ENCODE measurements around the gene FOXL3. TPM values are rescaled to one million over a fixed set of nuclear protein-coding genes. Genes with fewer than 3 reads are reported as not detected.

Gene FOXL3
- total RNA-seq, 1 experiment from 2014 or later, result not detected

DNA sequence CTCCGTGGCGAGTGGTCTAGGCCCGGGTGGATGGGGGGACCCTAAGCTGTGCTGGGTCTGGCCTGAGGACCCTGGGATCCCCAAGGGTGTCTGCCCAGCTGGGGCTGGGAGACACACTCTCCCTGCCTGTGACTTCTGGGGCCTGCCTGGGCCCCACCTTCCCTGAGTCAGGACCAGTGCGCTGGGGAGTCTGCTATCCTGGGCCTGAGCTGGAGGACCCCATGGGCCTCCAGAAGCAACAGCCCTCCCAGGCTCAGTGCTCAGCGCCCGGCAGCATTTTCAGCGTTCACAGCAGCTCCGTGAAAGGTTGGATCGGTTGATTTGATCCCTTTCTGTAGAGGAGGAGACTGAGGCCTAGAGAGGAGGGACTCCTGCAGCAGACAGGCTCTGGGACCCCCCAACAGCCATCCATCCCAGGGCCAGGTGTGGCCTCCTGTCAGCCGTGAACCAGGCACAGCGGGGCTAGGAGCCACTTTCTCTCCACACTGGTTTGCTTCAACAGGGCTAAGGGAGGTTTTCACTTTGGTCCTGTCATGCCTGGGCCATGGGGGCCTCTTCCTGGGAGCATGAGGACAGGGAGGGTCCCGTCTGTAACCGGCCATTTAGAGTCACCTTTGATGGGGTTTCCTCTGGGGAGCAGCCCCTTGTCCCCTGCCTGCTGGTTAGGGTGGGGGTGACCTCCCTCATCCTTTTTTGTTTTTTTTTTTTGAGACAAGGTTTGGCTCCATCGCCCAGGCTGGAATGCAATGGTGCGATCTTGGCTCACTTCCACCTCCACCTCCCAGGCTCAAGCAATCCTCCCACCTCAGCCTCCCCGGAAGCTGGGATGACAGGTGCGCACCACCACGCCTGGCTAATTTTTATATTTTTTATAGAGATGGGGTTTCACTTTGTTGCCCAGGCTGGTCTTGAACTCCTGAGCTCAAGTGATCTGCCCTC, 12.4 kb downstream of the FOXL3 start:
- no peak for DNase-seq (ENCODE audit: low read depth)

DNA sequence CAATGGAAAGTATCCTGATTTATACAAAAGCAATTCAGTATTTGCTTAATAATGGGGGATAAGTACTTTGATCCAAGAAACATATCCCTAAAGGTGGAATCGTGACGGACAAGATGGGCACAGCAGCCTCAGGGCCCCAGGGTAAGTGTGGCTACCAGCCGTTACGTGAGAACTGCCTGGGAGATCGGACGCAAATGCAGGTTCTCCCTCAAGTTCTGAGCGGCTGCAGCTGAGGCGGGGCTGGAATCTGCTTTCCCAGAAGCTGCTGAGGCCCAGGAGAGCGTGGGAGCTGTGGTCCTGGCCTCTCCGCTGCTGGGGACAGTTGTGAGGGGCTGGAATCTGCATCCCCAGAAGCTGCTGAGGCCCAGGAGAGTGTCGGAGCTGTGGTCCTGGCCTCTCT, 13.5 kb downstream of the FOXL3 start:
- no peak for DNase-seq (ENCODE audit: low read depth)

DNA sequence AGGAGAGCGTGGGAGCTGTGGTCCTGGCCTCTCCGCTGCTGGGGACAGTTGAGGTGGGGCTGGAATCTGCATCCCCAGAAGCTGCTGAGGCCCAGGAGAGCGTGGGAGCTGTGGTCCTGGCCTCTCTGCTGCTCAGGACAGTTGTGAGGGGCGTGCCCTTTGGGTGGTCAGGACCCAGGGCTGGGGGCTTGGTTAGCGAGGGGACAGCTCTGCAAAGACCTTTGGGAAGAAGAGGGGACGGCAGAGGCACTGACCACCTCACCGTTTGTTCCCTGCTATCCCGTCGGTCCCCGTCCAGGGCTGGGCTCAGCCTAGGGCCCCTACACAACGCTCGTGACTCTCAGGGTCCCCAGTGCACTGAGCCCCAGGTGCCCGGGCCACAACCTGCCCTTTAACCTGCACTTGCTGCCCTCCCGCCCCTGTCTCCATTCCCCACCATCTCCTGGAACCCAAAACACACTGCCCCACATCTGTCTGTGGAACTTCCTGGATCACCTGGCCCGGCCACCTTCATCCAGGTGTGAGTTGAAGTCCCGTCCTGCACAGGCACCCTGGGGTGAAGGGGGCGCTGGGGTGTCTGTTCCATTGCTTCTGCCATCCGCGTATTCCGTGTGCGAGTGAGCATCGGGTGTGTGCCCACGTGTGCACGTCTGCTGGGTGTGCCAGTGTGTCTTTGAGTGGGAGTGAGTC, 14.1 kb downstream of the FOXL3 start:
- DNase-seq (ENCODE audit: low read depth), result no peak

DNA sequence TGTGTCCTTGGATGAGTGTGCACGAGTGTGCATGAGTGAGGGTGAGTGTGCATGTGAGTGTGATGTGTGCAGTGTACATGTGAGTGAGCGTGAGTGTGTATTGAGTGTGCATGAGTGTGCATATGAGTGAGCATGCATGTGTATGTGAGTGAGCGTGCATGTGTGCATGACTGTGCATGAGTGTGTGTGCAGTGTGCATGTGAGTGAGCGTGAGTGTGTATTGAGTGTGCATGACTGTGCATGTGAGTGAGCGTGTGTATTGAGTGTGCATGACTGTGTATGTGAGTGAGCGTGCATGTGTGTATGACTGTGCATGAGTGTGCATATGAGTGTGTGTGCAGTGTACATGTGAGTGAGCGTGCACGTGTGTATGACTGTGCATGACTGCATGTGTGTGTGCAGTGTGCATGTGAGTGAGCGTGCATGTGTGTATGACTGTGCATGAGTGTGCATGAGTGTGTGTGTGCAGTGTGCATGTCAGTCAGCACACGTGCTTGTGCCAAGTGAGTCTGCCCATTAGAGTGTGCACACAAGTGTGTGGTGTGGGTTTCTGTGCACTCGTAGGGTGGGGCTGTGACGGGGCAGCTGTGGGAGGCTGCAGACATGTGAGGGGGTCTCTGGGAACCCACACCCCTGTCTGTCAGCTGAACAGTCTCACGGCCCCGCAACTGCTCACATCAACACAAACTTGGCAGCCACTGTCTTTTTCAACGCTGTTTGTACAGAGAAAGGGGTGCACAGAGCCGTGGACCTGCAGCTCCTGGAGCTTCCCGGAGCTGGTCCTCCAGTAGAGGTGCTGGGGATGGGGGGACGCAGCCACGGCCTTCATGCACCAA, 14.8 kb downstream of the FOXL3 start:
- DNase-seq (ENCODE audit: low read depth), result no peak

DNA sequence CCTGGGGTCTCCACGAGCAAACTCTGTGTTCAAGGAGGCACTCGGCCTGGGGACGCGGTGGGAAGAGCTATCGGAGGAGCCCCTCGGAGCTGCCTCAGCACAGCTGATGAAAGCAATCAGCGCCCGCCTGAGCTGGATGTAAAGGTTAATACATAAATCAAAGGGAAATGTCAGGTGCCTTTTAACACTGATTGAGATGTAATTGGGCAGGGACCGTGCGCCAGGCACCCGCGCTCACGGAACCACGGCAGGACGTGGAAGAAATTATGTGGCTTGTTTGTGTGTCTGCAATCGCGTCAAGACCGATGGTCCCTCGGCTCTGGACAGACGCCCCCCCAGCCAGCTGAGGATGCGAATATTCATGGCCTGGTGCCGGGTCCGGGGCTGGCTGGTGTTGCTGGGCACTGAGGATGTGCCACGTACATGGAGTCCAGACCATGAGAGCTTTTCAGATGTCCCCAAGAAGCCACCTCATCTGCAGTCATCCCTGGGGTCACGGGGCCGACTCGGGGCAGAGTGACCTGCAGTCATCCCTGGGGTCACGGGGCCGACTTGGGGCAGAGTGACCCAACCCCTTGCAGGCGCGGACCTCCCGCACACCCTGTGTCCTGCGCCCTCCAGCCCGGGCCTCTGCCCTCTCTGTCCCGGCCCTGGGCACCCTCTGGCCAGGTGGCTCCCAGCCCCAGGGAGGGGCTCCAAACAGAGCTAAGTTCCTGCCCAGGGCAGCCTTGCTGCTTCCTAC, 15.6 kb downstream of the FOXL3 start:
- no peak for DNase-seq (ENCODE audit: low read depth)

DNA sequence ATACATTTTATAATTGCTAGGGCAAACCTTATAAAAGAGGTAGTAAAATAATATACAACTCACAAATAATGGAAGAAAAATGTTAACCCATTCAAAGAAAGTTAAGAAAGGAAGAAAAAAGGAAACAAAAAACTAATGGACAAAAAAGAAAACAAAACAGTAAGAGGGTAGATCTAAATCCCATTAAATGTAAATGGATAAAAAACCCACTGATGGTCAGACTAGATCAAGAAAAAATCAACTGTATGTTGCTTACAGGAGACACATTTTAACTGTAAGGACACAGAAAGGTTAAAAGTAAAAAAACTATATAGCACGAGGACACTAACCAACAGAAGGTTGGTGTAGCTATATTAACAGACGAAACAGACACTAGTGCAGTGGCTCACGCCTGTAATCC, 18.0 kb downstream of the FOXL3 start:
- no peak for DNase-seq (ENCODE audit: low read depth)

DNA sequence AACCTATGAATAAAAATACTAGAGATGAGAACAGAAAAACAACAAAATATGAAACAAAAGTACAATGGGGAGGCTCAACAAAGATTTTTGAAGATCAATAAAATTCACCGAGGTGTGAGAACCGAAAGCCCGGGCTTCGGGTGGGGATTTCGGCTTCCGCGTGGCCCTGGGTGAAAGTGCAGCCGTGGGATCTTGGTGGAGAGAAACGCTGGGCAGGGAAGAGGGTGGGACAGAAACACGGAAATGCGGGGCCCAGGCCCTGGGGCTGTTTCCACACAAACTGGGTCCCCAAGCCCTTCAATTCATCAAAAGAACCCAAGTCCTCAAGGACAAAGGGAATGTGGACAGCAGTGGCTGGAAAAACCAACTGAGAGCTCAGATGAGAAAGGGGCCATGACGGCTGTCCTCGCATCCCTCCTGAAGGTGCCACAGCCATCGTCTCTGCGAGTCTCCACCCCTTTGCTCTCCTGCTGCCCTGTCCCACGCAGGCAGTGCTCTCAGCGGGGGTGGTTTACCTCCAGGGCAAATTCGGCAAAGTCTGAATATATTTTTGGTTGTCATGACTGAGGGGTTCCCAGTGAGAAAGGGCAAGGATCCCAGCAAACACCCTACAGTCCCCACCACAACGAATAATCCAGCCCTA, 19.7 kb downstream of the FOXL3 start:
- no peak for DNase-seq (ENCODE audit: low read depth)

DNA sequence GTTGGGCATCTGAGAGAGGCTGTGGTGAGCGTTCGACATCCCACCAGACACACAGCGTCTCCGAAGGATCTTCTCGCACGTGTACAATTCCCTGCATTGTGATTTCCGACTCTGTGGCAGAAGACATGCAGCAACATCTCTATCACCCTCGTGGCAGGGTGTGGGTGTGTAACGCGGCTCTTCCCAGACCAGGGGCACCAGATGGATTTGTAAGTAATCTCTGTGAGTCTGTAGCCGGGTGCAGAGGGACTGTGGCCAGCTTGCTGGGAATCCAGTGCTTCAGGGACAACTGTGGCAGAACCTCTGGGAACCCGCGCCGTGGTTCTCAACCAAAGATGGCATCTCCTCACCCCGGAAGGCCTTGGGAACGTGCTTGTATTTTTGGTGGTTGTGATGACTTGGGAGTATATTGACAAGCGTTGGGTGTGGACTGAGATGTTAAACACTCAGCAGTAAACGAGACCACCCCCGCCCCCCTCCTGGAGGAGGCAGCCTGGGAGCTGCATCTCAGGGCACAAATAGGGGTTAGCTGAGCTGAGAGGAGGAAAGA, 21.2 kb downstream of the FOXL3 start:
- no peak for DNase-seq (ENCODE audit: low read depth)

DNA sequence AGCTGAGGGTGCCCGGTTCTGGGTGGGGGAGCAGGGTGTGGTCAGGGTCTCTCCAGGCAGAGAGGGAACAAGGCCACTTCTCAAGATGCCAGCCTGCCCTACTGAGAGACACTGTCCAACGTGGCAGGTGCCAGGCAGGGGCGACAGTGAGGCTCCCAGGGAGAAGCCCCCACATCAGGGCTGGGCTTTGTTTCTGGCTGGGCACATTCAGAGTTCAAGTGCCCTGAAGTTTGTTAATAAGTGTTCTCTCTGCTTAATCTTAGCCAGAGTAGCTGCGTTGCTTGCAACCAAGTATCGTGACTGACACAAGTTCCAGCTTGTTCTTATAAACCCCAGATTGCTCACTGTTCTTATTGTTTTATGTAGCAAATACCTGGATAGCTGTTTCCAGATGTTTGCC, 21.8 kb downstream of the FOXL3 start:
- no peak for DNase-seq (ENCODE audit: low read depth)

DNA sequence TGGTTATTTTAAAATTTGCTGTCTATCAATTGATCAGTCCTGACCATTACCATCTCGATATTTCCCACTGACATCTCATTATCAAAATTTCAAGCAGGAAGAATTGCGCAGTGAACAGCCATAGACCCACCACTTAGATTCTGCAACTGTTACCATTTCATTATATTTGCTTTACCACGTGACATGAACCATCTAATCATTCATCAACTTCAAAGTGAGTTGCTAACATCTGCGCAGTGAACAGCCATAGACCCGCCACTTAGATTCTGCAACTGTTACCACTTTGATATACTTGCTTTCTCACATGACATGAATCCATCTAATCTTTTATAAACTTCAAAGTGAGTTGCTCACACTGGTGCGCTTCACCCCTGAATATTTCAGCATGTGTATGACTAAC, 22.5 kb downstream of the FOXL3 start:
- no peak for DNase-seq (ENCODE audit: low read depth)

DNA sequence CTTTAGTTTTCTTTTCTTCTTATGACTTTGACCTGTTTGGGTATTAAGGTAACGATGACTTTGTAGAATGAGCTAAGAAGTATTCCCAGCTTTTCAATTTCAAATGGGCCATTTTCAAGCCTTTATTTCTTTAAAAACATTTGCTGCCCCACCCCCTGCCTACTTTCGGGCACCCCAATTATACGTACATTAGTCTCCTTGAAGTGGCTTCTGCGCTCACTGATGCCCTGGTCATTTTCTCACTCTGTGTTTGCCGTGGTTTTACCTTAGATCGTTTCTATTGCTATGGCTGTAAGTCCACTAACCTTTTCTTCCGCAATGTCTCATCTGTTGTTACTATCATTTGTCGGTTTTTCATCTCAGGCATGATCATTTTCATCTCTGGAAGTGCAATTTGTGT, 24.9 kb downstream of the FOXL3 start:
- DNase-seq (ENCODE audit: low read depth), result no peak

DNA sequence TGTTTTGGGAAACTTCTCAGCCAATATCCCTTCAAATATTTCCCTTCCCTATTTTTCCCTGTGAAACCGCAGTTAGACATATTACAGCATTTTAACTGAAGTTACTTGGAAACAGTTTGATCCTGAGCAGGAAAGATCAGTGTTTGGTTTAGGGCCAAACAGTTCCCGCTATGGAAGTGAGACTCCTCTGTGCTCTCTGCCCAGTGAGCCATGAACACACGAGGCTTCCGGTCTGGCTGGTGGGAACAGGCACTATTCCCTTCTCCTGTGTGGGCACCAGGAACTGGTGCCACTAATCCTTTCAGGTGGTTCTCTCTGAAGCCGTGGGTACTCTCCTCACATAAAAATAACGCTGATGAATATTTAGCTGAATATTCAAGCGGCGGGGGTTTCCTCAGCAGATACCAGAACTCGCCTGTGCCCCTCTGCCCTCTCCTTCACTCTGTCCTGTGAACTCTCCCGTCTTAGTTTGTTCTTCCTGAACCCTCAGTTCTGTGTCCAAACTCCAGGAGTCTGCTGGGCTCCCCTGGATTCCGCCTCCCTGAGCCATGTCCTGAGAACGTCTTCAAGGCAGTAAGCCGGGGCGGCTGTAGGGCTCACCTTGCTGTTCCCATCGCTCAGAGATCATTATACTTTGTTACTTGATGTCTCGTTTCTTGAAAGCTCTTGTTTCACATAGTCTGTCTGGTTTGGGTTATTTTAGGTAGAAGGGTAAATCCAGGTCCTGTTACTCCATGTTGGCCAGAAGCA, 25.7 kb downstream of the FOXL3 start:
- DNase-seq (ENCODE audit: low read depth), result no peak

DNA sequence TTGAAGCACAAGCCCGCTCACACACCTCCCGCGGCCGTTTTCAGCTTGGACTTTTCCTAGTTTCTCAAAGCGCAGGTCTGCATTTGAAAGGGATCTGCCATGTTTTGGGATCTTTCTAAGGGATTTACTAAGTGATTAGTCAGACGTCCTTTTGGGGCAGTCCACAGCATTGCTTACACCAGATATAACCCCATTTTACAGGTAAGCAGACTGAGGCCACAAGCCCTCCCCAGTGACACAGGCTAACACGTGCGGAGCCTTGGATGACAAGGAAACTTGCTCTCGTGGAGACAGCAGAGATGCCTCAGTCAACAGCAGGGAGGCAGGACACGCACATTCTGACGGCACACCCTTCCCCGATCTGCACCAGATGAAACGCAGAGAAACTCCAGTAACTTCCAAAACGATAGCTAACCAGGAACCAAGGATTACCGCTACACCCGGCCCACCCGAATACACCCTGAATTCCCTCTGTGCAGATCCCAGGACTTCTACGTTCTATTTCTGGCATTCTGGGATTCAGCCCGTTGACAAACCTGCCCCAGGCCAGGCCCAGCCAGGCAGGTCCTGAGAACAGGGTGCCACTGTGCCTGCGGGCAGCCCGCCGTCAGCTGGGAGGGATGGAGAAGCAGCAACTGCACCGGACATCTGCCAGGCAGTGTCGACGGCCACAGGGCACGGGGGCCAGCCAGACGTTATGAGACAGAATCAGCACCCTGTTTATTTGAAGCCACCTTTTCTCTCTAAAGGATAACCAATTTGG, 27.9 kb downstream of the FOXL3 start:
- DNase-seq (ENCODE audit: low read depth), result no peak

DNA sequence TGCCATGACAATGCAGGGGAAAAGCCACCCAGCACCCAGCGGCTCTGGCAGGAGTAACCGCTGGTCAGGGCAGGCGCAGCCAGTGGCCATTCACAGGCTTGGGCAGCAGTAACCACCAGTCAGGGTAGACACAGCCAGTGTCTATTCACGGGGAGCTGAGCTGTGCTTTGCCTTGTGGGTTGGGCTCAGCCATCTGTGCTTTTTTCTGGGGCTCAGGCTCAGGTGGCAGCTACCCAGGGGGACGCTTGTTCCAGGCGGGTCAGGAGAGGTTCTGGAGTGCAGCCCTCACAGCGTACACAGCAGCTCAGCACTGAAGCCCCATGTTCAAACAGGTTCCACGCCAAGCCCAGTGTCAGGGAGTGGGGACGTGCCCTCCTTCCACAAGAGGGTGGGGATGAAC, 28.5 kb downstream of the FOXL3 start:
- DNase-seq (ENCODE audit: low read depth), result no peak

DNA sequence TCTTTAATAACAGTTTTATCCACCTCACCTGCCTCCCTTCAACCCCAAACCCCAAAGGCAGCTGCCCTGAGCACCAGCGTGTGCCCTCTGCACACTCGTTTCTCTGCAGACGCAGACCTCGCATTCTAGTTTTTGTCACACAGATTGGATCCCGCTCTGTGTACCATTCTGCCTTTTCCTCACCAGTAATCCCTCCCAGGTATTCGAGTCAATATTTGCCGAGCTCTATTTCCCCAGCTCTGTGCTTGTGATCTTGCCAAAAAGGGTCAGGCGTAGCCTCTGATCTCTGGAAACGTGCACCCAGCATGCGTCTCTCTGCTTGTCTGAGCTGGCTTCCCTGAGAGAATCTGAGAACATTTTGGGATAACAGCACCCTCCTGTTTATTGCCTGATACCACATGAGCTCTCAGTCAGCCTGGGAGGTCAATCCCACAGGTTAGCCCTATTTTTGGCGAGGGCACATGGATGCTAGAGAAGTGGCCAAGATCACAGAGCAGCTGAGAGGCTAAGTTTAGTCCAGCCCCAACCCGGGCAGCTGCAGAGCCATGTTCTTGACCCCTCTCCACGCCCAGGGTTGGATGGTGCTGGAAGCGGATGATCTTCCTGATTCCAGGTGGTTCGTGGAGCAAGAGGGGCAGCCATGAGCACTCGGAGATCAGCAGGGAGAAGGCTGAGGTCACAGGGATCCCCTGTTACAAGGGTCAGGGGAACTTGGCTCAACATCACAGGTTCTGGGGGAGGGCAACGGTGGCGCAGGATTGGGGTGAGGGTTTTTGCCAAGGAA, 29.1 kb downstream of the FOXL3 start:
- no peak for DNase-seq (ENCODE audit: low read depth)

DNA sequence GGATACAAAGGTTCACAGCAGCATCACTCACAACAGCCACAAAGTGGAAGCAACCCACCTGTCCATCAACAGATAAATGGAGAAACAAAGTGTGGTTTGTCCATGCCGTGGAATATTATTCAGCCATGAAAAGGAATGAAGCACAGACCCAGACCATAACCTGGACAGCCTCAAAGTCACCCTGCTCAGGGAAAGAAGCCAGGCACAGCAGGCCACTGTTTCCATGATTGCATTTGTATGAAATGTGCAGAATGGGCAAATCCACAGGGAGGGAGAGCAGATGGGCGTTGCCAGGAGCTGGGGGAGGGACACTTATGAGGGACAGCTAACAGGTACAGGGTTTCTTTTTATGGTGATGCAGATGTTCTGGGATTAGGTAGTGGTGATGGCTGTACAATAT, 30.3 kb downstream of the FOXL3 start:
- no peak for DNase-seq (ENCODE audit: low read depth)

DNA sequence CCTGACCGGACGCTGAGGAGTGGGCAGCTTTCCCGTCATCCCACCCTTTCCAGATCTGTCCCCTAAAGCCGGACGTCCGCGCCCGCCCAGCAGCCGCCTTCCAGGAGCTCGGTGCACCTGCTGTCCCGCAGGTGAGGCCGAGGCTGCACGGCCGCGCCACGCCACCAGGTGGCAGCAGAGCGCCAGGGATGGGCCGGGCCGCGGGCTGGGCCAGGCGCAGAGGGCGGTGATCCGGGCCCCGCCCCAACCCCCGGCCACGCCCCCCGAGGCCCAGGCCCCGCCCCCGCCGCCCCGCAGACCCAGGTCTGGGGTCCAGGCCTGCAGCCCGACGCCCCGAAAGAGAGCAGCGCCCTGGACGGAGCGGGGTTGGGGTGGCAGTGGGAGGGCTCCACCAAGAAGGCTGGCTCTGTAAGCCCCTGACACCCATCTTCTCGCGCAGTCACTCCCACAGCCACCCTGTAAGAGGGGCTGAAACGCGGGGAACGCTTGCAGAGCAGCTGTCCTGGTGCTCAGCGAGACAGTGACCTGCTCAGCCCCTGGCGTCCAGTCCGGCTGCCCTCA, 32.2 kb downstream of the FOXL3 start:
- peak; percentile 75 for DNase-seq (ENCODE audit: low read depth)

DNA sequence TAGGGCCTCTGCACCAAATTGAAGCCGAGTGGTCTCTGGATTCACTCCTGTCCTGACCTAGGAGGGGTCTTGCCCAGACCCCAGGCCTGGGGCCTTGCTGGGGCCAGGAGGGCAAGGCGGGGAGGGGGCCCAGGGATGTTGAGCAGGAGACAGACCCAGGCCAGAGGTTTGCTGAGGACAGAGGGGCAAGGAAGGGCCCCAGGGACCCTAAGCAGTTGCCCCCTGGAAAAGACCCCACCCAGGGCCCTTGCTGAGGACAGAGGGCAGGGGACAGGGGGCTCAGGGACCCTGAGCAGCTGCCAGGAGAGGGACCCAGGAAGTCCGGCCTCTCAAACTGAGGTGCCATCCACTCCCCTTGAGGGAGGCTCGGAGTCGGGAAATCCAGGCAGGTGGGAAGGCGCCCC, 32.7 kb downstream of the FOXL3 start:
- no peak for DNase-seq (ENCODE audit: low read depth)
